HG02759 (cell line): ENCODE measurements around the gene MGARP.
"Not testable (repeated sequence)": the region's sequence is repeated elsewhere in the genome, so short reads cannot be mapped to it uniquely, and the experiment has no call there.

Experiments
- ATAC-seq: cut with Tn5 transposase; IDR thresholded peaks from one replicate; pipeline ENCODE4 v1.9.1; 2021; ENCODE audit warnings: mild to moderate bottlenecking, moderate library complexity; ENCODE audit not compliant: unreplicated experiment

The MGARP gene

GRCh38 chr4:139297001-139297410 lies 17.0 kb upstream of the MGARP start:
- ATAC-seq = no peak

GRCh38 chr4:139295942-139296299 lies 15.9 kb upstream of the MGARP start:
- peak; percentile 2 for ATAC-seq

- ATAC-seq = peak; percentile 92
Observed at GRCh38 chr4:139295206-139295941, 15.3 kb upstream of the MGARP start.

- no peak for ATAC-seq
Observed at GRCh38 chr4:139286186-139286698, 6.2 kb upstream of the MGARP start.

- ATAC-seq = no peak
Observed at GRCh38 chr4:139282721-139283075, 2.7 kb upstream of the MGARP start.

GRCh38 chr4:139282065-139282720 lies 2.2 kb upstream of the MGARP start:
- no peak for ATAC-seq

- no peak for ATAC-seq
Observed at GRCh38 chr4:139278912-139279759, 889 bp downstream of the MGARP start.

- ATAC-seq = no peak
Observed at GRCh38 chr4:139278485-139278884, 1.5 kb downstream of the MGARP start.

GRCh38 chr4:139275281-139275735 lies 4.7 kb downstream of the MGARP start:
- ATAC-seq = no peak

- no peak for ATAC-seq
Observed at GRCh38 chr4:139274790-139275189, 5.2 kb downstream of the MGARP start.

- ATAC-seq = no peak
Observed at GRCh38 chr4:139273835-139274234, 6.2 kb downstream of the MGARP start.

GRCh38 chr4:139267301-139267700 lies 12.7 kb downstream of the MGARP start:
- ATAC-seq = no peak

GRCh38 chr4:139266583-139267257 lies 13.3 kb downstream of the MGARP start:
- peak; percentile 96 for ATAC-seq

- no peak for ATAC-seq
Observed at GRCh38 chr4:139266208-139266582, 13.8 kb downstream of the MGARP start.

GRCh38 chr4:139265654-139266053 lies 14.4 kb downstream of the MGARP start:
- no peak for ATAC-seq

- ATAC-seq = no peak
Observed at GRCh38 chr4:139256349-139256748, 23.7 kb downstream of the MGARP start.

- ATAC-seq = not testable (repeated sequence)
Observed at GRCh38 chr4:139255581-139255980, 24.4 kb downstream of the MGARP start.

GRCh38 chr4:139253713-139254112 lies 26.3 kb downstream of the MGARP start:
- ATAC-seq = no peak

- ATAC-seq = no peak
Observed at GRCh38 chr4:139253046-139253445, 27.0 kb downstream of the MGARP start.

- no peak for ATAC-seq
Observed at GRCh38 chr4:139247700-139248238, 32.3 kb downstream of the MGARP start.

GRCh38 chr4:139247241-139247640 lies 32.8 kb downstream of the MGARP start:
- ATAC-seq = no peak
